AG04449 (cell line): ENCODE measurements around the gene KCTD16.

Experiments
- CTCF ChIA-PET: fragments of 350-600 bp; formaldehyde crosslinking; extraction: SDS; loops from one replicate; lab custom pipeline; 2021; ENCODE audit warnings: antibody characterized with exemption; lab: Yijun Ruan, JAX
- POLR2A ChIA-PET: fragments of 400-600, 350-600 bp; formaldehyde crosslinking; extraction: SDS; loops from one replicate; lab custom pipeline; 2020; ENCODE audit warnings: antibody characterized with exemption, inconsistent platforms; lab: Yijun Ruan, JAX
- DNase-seq: peaks from one replicate; pipeline ENCODE4 v3.0.0-alpha.2; 2010; ENCODE audit warnings: low read depth, low spot score
- H3K4me3 ChIP-seq: 2 replicates; pipeline ENCODE4 v1.5.1; 2011; ENCODE audit warnings: low read depth, mild to moderate bottlenecking, control low read depth, low read length
- TF ChIP-seq, protein P1 (sequence below): IDR thresholded peaks from one replicate; pipeline ENCODE4 v1.5.1; 2011; ENCODE audit warnings: mild to moderate bottlenecking, moderate library complexity, low read length, control low read depth, inconsistent platforms; ENCODE audit not compliant: insufficient read depth; ENCODE audit errors: missing control alignments

The KCTD16 gene

DNA sequence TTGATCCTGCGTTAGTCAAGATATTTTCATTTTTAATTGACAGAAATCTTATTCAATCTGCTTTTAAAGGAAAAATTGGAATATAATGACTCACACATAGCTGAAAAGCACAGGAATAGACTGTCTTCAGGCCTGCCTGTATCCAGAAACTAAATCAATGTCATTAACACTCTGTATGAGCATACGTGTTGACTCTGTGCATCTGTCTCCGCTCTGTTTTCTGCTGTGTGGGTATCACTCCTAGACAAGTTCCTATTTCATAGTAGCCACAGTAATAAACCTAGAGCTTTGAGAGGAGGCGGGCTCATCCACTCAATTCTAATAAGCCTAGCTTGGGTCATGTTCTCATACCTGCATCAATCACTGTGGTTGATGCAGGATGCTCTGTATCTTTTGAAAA lies 267.6 kb downstream of the KCTD16 start:
- POLR2A ChIA-PET: no interaction called here
- no peak overlapping the region for H3K4me3 ChIP-seq
- CTCF ChIA-PET: no interaction called here
- TF ChIP-seq, protein P1, sequence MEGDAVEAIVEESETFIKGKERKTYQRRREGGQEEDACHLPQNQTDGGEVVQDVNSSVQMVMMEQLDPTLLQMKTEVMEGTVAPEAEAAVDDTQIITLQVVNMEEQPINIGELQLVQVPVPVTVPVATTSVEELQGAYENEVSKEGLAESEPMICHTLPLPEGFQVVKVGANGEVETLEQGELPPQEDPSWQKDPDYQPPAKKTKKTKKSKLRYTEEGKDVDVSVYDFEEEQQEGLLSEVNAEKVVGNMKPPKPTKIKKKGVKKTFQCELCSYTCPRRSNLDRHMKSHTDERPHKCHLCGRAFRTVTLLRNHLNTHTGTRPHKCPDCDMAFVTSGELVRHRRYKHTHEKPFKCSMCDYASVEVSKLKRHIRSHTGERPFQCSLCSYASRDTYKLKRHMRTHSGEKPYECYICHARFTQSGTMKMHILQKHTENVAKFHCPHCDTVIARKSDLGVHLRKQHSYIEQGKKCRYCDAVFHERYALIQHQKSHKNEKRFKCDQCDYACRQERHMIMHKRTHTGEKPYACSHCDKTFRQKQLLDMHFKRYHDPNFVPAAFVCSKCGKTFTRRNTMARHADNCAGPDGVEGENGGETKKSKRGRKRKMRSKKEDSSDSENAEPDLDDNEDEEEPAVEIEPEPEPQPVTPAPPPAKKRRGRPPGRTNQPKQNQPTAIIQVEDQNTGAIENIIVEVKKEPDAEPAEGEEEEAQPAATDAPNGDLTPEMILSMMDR: no peak
- DNase-seq: no peak

DNA sequence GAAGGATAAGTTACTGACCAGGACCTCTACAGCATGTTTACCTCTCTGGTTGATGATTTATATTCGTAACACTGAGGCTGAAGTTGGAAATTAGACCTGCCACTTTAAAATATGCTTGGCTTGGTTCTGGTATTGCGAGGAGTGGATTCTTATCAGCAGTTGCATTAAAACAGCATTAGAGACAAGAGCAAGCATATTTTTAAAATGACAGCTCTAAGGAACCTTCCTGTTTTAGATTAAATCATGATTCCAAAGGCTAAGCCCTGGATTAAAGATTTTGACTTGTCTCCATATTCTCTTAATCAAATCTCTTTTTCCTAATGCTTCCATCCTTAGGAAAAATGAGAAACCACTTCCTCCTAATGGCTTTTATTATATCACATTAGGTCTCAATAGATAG lies 277.8 kb downstream of the KCTD16 start:
- ChIA-PET CTCF (no interaction called here), POLR2A (no interaction called here)
- TF ChIP-seq, protein P1: no peak
- no peak for DNase-seq
- H3K4me3 ChIP-seq: no peak overlapping the region

DNA sequence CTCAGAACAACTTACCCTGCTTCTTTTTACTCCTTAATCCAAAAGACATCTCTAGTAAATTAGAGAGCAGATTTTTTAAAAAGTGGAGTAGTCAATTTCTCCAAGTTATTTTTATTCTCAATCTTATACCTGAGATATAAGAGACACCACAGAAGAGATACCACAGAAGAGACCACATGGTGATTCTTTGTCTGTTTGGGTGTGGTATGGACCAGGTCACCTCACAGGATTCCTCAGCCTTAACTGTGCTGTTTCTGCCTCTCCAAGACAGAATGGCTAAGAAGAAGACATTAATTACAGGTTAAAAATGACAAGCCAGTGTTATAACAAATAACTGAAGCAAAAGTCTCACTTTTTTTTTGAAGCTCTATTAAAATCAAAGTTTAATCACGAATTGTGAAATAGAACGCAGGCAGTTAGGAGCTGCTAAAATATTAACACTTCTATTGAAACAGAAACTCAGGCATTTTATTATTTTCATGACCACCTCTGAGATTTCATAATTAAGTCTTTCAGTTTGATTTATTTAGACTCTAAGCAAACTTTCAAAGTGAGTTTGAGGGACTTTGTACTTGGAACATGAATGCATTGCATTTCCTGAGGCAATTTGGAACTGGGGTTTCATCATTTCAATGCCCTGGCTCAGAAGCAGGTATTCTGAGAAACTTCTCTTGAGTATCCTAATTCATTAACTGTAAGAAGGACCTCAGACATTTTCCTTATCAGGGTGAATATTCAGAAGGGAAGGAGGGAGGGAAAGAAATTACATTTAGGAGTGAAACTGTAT lies 280.7 kb downstream of the KCTD16 start:
- ChIA-PET POLR2A (no interaction called here), CTCF (no interaction called here)
- DNase-seq: no peak
- H3K4me3 ChIP-seq: no peak overlapping the region
- TF ChIP-seq, protein P1: no peak

DNA sequence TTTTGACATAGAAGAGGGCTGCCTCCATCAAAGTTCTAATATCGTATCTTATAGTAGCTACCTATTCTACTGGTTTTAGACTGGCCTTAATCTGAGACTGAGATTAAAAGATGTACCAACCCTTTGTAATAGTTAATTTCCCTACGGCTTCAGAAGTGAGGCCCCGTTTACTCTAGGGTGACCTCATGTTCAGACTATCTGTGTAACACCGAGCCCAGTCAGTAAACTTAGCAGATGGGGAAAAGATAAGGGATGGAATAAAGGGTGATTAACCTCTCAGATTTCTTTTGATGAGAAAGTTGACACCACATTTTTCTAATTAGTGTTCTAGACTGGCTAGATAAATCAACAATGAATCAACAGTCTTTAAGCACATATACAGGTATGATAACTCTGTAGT lies 283.1 kb downstream of the KCTD16 start:
- TF ChIP-seq, protein P1: no peak
- ChIA-PET CTCF (interaction anchor here (1.0 to 1.6 kb wide), 2 partner anchors 14 to 250 kb away, joined by 3 to 7 read pairs; no protein-coding TSS in a partner anchor), POLR2A (no interaction called here)
- no peak for DNase-seq
- no peak overlapping the region for H3K4me3 ChIP-seq

DNA sequence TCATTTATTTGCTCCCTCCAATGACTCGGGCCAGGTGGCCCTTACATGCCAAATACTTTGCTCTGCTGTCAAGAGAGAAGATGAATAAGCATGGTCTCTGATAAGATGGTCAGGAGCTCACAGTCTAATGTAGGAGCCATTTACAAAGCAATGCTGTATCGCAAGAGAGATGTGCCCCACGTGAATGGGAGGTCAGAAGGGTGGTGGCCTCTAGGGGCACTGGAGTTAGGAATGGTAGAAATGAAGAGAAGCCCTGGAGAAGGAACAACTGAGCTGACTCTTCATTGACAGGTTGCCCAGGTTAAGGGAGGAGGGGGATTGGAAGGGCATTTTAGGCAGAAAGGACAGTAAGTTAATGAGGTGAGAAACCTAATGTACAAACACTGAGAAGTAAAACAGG lies 286.5 kb downstream of the KCTD16 start:
- H3K4me3 ChIP-seq: no peak overlapping the region
- no peak for DNase-seq
- CTCF ChIA-PET: interaction anchor here (1.5 kb wide), 1 partner anchor 11 kb away, joined by 5 read pairs; no protein-coding TSS in a partner anchor
- POLR2A ChIA-PET: no interaction called here
- TF ChIP-seq, protein P1: no peak

DNA sequence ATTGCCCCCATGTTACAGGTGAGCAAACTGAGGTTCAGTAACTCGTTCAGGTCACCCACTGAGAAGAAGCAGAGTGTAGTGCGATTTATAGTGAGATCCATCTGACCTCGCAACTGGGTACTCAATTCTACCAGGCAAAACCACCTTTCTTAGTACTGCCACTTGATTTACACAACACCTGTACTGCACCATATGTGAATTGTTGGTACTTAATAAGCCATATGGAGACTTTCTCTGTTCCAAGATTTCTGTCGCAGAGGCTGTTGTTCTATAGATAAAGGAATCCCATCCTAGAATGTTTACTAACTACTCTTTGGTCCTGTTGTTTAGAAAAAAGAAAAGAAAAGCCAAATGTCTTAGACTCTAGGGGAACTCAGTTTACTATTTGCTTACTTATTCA lies 287.5 kb downstream of the KCTD16 start:
- no peak for DNase-seq
- ChIA-PET POLR2A (no interaction called here), CTCF (interaction anchor here (0.6 kb wide), 1 partner anchor 10 kb away, joined by 4 read pairs; no protein-coding TSS in a partner anchor)
- H3K4me3 ChIP-seq: no peak overlapping the region
- TF ChIP-seq, protein P1: no peak
